A673 (cell line): Measurements from ENCODE around the gene SVOP.

Experiments
- EZH2 ChIP-seq: fragments of 200-600 bp; sonication (generic); IDR thresholded peaks from 2 replicates; pipeline ENCODE4 v1.6.1; 2017; ENCODE audit warnings: borderline replicate concordance, low read depth, mild to moderate bottlenecking, mixed read lengths, antibody characterized with exemption, low read length; ENCODE audit not compliant: poor library complexity, severe bottlenecking
- TF ChIP-seq, protein P1 (sequence below): fragments of 300-800, 200-600 bp; sonication (generic); conservative IDR thresholded peaks from 2 replicates; pipeline ENCODE4 v1.5.1; 2017; ENCODE audit warnings: low read depth, mild to moderate bottlenecking, antibody characterized with exemption, low read length, moderate library complexity, mixed read lengths

GRCh38 chr12:108886873-108887629, 133.8 kb downstream of the SVOP start:
- TF ChIP-seq, protein P1, sequence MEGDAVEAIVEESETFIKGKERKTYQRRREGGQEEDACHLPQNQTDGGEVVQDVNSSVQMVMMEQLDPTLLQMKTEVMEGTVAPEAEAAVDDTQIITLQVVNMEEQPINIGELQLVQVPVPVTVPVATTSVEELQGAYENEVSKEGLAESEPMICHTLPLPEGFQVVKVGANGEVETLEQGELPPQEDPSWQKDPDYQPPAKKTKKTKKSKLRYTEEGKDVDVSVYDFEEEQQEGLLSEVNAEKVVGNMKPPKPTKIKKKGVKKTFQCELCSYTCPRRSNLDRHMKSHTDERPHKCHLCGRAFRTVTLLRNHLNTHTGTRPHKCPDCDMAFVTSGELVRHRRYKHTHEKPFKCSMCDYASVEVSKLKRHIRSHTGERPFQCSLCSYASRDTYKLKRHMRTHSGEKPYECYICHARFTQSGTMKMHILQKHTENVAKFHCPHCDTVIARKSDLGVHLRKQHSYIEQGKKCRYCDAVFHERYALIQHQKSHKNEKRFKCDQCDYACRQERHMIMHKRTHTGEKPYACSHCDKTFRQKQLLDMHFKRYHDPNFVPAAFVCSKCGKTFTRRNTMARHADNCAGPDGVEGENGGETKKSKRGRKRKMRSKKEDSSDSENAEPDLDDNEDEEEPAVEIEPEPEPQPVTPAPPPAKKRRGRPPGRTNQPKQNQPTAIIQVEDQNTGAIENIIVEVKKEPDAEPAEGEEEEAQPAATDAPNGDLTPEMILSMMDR, result no peak
- no peak for TF ChIP-seq EZH2
